ENCODE measurements around the gene GLYR1.

The GLYR1 gene

DNA sequence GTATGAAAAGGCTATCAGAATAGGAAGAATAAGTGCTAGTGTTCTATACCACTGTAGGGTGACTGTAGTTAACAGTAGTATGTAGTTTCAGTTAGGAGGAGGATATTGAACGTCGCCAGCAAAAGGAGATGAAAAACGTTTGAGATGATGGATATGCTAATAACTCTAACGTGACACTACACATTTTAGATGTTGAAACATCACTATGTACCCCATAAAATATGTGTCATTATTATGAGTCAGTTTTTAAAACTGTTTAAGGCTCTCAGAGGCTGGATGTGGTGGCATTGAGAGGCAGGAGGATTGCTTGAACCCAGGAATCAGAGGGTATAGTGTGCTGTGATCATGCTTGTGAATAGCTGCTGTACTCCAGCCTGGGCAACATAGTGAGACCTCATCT lies 32.0 kb upstream of the GLYR1 start:
- no peak for DNase-seq

DNA sequence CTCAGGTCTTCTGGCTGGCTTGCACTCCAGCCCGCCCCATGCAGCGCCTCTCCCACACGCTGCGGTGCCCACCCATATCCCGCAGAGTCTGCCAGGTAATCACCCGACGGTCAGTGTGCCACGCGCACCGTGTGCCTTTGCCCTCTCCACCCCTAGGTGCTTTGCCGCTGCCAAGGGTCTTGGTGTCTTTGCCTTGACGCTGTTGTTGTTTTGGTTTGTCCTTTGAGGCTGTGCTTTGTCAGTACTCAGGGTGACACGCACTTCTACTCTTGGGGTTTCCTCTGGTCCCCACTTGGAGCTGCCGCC lies 30.2 kb upstream of the GLYR1 start:
- DNase-seq, result no peak

DNA sequence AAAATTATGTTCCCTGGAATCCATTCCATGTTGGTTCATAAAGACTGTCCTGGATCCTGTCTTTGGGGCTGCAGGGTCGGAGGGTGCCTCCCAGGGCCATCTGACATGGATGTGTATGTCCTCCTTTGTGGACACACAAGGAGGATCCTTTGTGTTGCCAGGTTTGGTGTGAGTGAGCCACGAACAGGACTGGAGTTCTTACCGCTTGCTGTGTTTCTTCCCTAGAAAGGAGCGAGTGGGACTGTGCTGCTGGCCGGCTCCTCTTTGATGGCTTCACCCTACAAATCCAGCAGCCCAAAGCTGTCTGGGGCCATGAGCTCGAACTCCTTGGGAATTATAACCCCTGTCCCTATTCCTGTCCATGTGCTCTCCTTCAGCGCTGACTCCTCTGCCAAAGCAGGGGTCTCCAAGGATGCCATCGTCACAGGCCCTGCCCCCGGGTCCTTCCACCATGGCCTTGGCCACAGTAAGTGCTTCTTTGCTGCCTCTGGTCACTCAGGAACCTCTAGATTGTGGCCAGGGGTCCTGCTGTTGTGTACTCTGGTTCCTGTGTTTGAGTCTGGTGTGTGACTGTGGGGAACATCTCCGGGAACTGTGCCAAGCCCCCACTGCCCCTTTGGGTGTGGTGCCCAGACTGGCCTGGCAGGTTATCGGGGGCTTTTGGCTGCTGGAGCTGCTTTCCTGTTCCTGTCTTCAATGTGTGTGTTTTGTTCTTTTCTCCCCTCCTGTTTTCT lies 29.7 kb upstream of the GLYR1 start:
- DNase-seq, result no peak

DNA sequence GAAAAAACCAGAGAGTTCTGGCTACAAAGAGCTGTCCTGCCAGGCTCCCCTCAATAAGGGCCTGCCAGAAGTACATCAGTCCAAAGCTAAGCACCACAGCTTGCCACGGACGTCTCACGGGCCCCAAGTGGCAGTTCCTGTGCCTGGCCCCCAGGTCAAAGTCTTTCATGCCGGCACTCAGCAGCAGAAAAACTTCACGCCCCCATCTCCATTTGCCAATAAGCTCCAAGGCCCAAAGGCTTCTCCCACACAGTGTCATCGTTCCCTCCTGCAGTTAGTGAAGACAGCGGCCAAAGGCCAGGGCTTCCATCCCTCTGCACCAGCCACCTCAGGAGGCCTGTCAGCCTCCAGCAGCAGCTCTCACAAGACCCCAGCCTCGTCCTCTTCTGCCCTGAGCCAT lies 27.6 kb upstream of the GLYR1 start:
- DNase-seq, result no peak

DNA sequence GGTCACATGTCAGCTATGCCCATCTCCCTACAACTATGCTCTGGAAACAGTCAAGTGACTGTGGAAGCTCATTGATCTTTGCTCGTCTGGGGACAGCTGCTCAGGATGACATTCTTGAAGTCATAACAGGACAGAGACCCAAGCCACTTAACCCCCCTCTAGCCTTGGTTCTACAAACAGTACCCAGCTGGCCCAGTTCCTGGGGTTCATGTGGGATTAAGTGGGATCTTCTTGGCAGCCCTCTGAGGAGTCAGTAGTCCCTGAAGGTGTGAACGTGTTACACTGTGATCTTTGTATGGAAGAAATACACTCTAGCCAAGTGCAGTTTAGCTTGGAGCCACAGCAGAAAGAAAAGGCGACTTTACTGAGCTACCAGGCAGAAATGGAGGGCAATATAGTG lies 26.0 kb upstream of the GLYR1 start:
- no peak for DNase-seq

DNA sequence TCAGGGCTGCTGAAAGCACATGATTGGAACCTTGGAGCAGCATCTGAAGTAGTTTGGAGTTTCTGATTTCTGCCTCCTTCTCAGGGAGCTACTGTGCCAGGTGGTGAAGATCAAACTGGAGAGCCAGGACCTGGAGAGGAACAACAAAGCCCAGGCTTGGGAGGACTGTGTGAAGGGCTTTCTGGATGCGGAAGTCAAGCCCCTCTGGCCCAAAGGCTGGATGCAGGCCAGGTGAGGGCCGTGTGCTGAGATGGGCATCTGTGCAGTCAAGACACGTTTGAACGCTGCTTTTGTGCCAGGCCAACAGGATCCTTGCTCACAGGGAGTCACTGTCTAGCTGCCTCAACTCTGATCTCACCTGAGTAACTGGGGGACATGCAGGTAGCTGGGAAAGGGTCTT lies 24.0 kb upstream of the GLYR1 start:
- no peak for DNase-seq

DNA sequence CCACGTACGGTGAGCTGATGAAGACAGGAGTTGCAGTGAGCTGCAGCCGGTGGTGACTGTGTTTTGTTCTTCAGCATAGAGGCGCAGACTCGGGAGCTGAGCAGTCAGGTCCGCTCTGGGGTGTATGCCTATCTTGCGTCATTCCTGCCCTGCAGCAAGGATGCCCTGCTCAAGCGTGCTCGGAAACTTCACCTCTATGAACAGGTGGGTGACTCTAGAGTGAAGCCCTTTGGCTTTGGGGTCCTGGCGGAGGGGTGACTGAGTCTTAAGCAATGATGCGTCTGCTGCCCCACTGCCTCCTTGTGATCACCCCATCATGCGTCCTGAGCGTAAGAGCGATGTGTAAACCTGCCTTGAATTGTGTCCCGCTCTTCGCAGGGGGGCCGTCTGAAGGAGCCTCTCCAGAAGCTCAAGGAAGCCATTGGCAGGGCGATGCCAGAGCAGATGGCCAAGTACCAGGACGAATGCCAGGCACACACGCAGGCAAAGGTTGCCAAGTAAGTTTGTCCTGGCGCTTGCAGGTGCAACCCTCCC lies 23.1 kb upstream of the GLYR1 start:
- DNase-seq, result no peak

DNA sequence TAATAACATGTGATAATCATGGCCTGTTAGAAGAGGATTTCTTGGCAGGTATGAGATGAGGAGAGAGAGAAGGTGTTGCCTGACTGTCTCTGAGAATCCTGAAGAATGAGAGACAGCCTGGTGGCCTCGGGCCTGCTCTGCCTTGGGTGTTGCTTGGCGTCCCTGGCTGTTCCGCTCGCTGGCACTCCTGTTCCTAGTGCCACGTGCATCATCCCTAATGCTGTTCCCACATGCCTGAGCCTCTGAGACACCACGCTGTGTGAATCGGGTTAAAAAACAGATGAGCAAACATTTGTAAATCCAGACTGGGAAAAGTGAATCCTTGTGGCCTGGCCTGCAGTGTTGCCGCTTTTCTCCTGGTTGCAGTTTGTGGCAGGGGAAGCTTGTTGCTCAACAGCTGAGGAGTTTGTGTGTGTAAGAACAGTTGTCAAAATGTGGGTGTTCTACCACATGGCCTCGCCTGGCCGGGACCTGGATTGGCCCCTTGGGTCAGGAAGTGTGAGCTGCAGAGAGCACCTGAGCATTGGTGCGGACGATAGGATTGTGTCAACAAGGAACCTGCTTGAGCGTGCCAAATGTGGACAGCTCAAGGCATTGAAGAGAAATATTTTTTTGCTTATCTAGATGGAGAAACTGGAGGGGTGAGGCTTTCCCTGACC lies 22.2 kb upstream of the GLYR1 start:
- no peak for DNase-seq

DNA sequence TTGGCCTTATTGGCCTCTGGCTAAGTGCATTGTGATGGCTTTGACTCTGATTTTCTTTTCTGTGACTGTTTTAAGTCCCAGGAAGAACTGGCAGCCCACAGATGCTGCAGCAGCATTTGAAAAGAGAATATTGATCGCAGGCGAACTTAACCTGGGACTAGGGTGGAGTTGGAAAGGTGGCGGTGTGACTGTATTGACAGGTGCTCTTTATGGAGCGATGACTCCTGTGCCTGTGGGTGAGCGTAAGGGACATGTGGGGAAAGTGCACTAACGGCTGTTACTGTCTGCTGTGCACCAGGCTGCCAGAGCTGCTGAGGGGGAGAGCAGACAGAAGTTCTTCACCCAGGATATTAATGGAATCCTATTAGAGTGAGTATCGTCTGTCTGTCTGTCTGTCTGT lies 21.4 kb upstream of the GLYR1 start:
- DNase-seq, result no peak

DNA sequence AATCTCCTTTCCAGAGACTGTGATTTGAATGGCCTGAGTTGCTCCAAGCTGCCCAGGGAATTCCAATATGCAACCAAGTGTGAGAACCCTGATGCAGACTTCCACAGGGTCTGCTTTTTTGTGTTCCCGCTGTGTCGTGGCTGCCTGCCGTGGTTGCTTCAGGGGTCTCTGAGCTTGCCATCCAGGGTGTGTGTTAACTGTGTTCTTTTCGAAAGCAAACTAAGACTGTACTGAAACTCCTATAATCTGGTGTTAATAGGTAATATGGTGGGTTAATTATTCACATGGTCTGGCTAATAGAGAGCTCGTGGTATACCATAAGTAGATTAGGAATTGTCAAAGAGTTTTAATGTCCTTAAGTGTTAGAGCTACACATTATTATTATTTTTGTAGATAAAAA lies 20.9 kb upstream of the GLYR1 start:
- no peak for DNase-seq

DNA sequence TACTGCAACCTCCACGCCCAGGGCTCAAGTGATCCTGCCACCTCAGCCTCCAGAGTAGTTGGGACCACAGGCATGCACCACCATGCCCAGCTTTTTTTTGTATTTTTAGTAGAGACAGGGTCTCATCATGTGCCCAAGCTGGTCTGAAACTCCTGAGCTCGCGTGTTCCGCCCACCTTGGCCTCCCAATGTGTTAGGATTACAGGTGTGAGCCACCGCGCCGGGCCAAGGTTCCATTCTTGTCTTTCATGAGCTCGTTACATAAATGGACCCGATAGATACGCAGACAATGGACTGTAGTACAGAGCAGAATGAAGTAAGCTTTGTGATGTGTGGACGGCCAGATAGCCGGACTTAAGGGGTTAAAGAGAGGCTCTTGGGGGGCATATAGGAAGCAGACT lies 19.5 kb upstream of the GLYR1 start:
- no peak for DNase-seq

DNA sequence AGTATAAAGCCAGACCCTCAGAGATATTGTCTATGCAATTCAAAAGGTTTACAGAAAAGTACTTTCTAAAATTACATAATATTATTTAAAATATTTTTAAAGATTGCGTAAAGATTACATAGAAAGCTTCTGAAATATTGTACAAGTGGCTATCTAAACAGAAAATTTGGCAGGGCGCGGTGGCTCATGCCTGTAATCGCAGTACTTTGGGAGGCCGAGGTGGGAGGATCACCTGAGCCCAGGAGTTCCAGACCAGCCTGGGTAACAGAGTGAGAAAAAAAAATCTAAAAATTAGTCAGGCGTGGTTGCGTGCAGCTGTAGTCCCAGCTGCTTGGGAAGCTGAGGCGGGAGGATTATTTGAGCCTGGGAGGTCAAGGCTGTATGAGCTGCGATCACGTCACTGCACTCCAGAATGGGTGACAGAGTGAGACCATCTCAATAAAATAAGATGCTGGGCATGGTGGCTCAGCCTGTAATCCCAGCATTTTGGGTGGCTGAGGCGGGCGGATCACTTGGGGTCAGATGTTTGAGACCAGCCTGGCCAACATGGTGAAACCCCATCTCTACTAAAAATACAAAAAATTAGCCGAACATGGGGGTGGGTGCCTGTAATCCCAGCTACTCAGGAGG lies 18.3 kb upstream of the GLYR1 start:
- DNase-seq, result peak; percentile 40

DNA sequence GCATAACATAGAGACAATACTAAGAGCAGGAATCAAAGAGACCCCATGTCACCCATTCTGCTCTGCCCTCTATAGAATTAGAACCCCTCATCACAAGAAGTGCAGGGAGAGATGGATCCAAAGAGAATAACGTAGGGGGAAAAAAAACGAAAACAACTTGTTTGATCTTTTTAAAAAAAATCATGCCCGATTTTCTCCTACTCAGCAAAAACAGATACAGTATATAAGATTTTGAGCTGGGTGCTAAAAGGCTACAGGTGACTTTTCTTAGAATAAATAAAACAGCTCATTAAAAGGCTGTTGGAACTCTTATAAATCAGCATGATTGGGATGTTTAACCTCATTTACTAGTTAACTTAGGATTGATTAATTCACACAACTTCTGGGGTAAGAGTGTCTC lies 17.6 kb upstream of the GLYR1 start:
- DNase-seq, result no peak

DNA sequence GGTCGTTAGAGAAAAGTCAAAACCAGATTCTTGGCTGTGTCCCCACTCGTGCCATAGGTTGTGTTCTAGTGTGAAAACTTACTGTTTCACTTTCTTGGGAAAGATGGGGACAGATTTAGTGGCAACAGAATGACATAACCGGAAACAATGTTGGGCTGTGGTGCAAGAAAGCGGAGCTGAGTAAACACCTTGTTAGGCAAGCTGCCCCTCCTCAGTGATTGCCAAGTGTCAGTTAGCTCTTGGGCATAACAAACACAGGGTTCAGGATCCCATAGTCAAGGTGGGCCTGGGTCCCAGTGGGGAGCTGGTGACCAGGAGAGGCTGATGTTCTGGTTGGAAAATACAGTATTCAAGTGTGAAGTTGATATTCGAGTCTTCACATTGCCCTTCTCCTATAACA lies 15.6 kb upstream of the GLYR1 start:
- DNase-seq, result no peak

DNA sequence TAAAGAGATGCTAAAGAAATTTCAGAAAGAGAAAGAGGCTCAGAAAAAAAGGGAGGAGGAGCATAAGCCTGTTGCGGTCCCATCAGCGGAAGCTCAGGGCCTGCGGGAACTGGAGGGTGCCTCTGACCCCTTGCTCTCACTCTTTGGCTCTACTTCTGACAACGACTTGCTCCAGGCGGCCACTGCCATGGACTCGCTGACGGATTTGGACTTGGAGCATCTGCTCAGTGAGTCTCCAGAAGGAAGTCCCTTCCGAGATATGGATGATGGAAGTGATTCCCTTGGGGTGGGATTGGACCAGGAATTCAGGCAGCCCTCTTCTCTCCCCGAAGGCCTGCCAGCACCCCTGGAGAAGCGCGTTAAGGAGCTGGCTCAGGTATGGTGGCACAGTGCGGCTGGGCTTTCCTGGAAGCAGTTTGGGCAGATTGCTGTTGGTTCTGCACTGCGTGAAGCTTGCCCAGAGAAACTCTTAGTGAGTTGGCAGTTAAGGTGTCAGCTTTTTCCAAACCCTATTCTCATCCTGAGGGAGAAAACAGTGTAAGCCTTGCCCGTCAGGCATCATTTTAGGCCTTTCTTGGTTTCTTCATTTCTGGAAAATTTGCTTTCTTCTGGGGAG lies 13.7 kb upstream of the GLYR1 start:
- DNase-seq, result no peak

DNA sequence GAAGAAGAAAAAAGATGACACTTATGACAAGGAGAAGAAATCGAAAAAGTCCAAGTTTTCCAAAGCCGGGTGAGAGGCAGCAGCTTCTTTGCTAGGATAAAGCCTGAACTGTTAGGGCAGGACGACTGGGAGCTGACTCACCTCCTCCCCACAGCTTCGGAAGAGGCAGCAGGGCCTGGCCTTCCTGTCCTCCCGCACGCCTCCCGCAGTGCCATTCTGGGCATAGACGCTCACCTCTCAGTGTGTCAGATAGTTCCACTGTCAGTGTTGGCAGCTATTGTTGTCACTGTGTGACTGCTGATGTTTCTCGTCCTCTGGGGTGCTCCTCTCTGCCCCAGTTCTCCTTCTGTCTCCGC lies 12.8 kb upstream of the GLYR1 start:
- no peak for DNase-seq

DNA sequence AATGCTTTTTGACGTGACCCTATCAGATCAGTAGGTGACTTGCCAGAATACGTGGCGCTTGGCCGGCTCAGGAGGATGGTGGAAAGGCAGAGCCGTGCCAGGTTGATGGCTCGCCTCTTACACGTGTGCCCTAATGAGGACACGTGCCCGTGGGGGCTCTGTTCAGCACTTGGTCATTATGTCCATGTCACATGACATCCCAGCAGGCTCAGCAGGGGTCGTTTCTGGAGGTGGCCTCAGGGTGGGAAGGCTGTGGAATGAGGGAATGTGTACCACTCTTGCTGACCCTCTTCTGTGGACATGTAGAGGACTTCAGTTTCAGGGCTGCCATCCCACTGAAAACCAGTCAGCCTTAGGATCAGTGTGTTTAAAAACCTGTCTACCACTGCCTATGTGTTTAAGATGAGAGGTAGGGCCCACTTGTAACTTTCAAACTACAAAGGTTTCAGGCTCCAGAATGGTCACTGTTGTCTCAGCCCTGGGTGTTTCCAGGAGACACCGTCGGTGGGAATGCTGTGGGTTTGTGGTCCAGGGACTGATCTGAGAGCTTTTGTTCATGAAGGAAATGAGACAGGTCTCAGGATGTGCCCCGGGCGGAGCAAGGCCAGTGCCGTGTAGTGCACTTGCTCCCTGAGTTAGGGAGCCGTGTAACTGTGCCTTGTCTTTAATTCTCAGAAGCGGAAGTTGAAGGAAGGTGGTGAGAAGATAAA lies 12.3 kb upstream of the GLYR1 start:
- DNase-seq, result no peak

DNA sequence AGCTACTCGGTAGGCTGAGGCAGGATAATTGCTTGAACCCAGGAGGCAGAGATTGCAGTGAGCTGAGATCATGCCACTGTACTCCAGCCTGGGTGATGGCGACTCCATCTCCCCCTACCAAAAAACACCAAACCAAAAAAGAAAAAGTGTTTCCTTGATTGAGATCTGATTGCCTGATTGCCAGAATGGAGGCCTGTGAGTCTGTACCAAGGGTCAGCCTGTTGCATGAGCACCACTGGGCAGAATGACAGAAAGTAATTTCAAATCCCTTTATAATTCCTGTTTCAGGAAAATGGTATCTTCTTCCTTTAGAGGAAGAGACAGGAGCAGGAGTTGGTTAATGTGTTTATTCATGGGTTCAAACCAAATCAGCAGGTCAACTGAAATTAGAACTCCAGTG lies 8.7 kb upstream of the GLYR1 start:
- DNase-seq, result no peak

DNA sequence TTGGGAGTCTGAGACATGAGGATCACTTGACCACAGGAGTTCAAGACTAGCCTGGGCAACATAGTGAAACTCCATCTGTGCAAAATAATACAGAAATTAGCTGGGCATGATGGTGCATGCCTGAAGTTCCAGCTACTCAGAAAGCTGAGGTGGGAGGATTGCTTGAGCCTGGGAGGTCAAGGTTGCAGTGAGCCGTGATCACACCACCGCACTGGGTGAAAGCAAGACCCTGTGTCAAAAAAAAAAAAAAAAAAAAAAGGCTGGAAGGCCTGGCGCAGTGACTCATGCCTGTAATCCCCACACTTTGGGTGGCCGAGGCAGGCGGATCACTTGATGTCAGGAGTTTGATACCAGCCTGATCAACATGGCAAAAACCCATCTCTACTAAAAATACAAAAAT lies 8.3 kb upstream of the GLYR1 start:
- no peak for DNase-seq

DNA sequence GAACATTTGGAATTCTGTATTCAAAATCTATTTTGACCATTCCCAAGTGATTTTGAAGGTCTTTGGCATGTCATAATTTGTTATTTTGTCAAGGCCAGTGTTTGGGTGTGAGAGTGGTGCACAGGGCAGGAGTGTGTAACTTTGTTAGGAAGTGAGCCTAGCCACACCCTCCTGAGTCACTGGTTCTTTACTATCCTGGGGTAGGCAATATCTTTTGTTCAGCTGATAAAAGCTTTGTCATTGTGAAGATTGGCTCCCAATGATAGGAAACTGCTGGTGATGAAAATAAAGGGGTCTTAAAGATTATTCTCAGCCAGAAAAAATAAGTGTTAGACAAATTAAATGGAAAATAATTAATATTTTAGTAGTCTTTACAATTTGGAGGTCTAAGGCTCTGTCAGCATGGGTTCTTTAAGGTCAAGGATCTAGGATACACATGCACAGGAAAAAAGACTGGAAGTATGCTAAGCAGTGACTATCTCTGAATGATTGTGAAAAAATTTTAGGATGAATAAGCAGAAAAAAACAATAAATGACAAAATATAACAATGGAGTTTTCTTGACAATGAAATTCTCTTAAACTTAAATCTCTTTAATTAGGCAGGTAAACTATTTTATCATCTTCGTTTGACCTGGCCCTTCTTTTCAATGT lies 5.3 kb upstream of the GLYR1 start:
- DNase-seq, result no peak

DNA sequence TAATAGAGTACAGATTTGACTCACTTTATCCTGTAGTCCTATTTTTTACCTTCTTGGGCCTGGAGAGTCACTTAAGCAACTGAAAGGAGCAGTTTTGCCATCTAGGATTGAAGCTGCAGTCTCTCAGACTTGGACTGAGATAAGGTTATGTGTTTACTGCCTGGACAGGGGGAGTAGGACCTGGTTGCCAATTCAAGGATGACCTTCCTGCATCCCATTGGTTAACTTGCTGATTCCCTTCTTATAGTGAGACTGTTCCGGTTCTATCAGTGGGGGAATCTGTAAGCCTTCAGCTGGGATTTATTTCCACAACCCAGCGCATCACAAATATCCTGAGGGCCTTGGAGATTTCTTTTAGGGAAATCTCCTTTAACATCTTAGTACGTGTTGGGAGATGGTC lies 3.1 kb upstream of the GLYR1 start:
- DNase-seq, result no peak

DNA sequence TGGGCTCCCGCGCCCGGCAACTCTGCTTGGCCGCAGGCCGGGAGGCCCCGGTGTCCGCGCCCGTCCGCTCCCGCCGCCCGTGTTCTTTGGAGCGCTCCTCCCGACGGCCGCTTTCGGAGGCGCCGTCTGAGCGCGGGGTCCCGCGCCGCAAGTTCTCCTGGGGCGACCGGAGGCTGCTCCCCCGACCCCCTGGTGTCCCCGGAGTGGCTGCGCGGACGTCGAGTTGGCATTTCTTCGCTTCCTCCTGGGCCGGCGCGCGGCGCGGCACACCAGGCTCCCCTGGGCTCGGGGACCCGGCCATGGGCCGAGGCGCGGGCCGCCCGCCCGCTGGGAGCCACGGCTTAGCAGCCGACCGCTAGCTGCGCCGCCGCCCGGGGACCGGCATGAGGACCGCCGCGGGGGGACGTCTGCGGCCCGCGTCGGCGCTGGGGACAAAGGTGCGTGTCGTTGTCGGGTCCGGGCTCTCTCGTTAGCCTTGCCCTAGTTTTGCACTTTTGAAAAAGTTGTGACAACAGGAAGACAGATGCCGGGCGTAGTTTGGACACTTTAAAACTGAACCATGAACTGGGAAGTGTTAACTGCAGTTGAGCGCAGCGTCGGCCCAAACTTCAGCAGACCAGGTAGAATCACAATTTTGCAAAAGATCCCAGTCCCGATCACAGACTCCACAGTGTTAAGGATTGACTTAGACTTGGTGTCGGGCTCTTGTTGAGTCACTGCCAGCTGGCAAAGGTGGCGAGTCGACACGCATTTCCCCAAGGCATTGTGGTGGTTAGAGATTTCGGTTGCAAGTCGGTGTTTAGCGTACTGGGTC lies 893 bp upstream of the GLYR1 start:
- DNase-seq, result peak; percentile 28

Measured in NCI-H2171 treated with DMSO at 0.1 percent for 48 hours (cell line).